ENCODE measurements around the gene AMBP.
"Not testable (repeated sequence)": the region's sequence is repeated elsewhere in the genome, so short reads cannot be mapped to it uniquely, and the experiment has no call there.

Gene AMBP

GRCh38 chr9:114050646-114051045 lies 27.5 kb downstream of the AMBP start:
- FAIRE-seq = no peak

GRCh38 chr9:114050226-114050568 lies 27.9 kb downstream of the AMBP start:
- FAIRE-seq = no peak

DNA sequence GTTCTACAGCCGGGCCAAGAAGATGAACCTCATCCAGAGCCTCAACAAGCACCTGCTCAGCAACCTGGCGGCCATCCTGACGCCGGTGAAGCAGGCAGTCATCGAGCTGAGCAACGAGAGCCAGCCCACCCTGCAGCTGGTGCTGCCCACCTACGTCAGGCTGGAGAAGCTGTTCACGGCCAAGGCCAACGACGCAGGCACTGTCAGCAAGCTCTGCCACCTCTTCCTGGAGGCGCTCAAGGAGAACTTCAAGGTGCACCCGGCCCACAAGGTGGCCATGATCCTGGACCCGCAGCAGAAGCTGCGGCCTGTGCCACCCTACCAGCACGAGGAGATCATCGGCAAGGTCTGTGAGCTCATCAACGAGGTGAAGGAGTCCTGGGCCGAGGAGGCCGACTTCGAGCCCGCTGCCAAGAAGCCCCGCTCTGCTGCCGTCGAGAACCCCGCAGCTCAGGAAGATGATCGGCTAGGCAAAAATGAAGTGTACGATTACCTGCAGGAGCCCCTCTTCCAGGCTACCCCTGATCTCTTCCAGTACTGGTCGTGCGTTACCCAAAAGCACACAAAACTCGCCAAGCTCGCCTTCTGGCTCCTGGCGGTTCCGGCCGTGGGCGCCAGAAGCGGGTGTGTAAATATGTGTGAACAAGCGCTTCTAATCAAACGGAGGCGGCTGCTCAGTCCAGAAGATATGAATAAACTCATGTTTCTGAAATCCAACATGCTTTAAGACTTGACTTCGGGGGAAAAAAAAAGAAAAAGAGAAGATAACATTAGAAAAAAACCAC lies 28.5 kb downstream of the AMBP start:
- no peak for FAIRE-seq

GRCh38 chr9:114048533-114049415 lies 29.3 kb downstream of the AMBP start:
- FAIRE-seq = no peak

DNA sequence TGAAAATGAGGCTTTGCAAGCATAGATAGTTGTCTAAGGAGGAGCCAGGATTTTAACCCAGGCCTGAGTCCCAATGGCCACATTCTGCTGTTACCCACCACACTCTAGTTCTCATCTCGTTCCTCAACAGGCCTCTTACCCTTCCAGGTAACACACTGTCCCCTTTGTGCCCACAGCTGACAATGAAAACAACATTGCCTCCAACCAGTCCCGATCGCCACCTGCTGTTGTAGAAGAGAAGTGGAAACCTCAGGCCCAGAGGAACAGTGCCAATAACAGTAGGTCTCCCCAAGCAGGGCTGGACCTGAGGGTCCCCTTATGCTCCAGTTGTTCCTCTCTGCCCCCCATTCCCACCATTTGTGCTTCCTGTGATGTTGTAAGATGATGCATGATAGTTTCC lies 30.4 kb downstream of the AMBP start:
- FAIRE-seq = no peak

DNA sequence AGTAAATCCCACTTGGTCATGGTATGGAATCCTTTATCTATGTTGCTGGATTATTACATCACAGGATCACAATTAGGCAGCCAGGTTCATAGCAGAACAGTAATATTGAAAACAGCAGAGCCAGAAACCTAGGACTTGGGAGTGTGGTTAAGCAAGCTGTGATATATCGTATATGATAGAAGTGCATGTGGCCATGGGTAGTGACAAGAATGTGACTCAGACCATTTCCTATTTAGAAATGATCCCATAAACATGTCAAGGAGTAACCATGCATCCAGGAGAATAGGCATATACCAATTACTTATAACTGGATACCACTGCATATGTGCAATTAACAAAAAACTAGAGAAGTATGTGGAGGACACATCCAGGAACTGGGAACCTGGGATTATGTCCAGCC lies 31.2 kb downstream of the AMBP start:
- no peak for FAIRE-seq

GRCh38 chr9:114046237-114046755 lies 31.8 kb downstream of the AMBP start:
- no peak for FAIRE-seq

GRCh38 chr9:114043660-114044059 lies 34.4 kb downstream of the AMBP start:
- FAIRE-seq = not testable (repeated sequence)

DNA sequence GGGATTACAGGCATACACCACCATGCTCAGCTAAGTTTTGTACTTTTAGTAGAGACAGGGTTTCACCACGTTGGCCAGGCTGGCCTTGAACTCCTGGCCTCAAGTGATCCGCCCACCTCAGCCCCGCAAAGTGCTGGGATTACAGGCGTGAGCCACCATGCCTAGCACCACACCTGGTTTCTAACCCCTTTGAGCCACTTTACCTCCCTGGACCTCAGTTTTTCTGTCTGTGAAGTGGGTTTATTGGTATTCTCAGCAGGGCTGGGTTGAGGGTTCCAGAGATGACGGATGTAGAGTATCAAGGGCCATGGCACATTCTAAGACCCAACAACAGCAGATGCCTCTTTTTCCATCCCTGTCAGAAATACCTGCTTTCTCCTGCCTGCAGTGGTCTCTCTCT lies 38.6 kb downstream of the AMBP start:
- no peak for FAIRE-seq

DNA sequence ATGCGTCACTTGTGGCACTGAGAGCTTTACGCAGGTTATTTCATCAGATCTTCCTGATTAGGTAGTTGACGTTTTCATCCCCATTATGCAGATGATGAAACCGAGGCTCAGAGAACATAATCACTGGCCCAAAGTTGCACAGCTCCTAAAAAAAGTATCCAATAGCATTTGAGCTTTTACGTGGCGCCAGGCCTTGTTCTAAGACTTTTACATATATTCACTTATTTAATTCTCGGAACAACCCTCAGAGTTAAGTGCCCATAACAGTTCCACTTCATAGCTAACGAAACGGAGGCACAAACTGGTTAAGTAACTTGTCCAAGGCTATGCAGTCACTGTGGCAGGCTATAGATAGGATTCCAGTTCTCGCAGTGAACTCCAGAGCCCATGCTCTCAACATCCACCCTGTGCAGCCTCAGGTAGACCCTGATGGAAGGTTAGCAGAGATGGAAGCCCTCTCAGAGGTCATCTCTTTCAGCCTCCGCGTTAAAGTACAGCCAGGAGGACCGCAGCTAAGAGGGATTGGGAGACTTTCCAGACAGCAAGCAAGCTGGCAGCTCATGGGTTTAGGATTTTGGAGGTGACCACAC lies 39.3 kb downstream of the AMBP start:
- FAIRE-seq = no peak

- FAIRE-seq = no peak
Measured at GRCh38 chr9:114037961-114038723, 40.0 kb downstream of the AMBP start.

GRCh38 chr9:114037249-114037648 lies 40.9 kb downstream of the AMBP start:
- FAIRE-seq = no peak

- FAIRE-seq = no peak
Measured at GRCh38 chr9:114035845-114036801, 42.0 kb downstream of the AMBP start.

- FAIRE-seq = no peak
Measured at GRCh38 chr9:114035221-114035844, 42.8 kb downstream of the AMBP start.

DNA sequence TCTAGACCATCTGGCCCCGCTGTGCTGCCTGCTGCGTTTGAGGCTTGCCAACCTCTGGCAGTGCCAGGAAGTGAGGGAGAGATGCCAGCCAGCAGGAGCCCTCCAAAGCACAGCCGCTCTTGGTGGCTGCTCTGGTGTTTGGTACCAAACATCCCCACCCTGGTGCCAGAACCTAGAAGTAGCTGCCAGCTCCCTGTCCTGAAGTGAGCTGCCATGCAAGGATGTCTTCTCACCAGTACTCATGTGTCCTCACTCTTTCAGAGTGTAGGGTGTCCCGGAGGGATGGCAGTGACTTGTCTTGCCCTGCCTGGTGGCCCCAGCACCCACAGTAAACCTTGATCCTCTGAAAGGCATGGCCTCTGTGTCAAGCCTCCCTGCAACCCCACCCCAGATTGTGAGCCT lies 43.4 kb downstream of the AMBP start:
- FAIRE-seq = no peak

- no peak for FAIRE-seq
Measured at GRCh38 chr9:114034196-114034595, 43.9 kb downstream of the AMBP start.

- no peak for FAIRE-seq
Measured at GRCh38 chr9:114033397-114034103, 44.5 kb downstream of the AMBP start.

DNA sequence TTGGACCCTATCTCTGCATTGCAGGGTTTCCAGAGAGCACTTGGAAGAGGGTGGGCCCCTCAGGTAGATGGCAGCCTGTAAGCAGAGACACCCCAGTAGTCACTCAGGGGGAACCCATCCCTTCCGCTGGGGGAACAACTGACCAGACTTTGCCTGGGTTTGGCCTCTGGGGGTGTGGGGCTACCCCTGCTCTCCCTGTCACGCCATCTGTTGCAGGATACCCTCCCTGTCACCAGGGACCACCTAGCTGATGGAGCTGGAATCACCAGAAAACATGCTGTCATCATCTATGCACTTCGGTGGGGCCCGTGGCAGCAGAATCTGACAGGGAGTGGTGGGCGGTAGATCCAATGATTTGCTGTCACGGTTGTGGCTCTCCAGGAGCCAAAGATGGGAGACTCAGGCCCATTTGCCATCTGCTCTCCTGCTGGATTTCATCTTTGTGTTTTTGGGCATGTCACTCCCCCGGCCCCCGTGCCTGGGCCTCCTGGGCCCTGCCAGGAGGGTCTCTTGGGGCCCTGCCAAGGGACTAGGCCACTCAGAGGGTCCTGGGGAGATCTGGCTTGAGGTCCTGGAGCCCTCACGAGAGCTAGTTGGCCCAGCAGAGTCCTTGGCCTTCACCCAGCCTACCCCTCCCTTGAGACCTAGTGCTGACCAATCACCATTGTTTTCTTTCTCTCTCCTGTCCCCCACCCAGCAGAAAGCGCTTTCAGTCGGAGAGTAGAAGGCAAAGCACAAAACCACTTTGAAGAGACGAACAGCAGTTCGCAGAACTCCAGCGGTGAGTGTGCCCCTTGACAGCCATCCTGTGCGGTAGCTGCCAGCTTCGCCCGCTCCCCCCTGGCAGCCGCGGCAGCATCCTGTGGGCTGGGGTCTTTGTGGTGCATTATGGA lies 45.9 kb downstream of the AMBP start:
- FAIRE-seq = no peak

DNA sequence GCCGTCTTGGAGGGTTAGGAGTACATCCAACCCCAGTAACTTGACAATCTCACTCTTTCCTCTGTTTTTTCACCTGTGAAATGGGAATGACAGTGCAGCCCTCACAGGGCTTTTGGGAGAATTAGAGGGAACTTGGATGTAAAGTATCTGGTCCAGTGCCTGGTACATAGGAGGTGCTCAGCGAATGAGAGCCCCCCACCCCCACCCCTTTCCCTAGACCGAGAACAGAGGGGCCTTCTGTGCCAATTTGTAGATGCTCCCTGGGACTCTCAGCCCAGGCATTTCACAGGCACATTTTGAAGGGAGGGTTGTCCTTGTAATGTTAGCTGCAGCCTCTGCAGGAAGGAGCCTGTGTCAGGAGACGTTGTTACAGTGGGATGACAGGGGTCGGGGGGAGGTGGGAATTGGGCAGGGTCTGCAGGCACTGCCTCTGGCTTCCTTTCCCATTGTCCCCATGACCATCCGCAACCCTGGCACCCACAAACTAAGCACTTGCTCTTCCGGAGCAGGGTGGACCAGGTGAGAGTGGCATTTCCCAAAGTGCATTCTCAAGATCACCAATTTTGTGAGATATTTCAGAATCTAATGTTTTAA lies 47.0 kb downstream of the AMBP start:
- no peak for FAIRE-seq
